Peyer's patch (tissue), 4 donors: ENCODE results near the gene TTC27. TPM values are rescaled to one million over a fixed set of nuclear protein-coding genes. Genes with fewer than 3 reads are reported as not detected.

Experiments used
- DNase-seq, 3 donors: peaks; one replicate each; pipeline ENCODE4 v3.0.0-alpha.2; 2017 to 2019
- H3K27ac ChIP-seq, 4 donors: fragments of 200-600 bp; sonication (generic); one replicate each; pipeline ENCODE4 v1.5.1; 2016 to 2019
- H3K27me3 ChIP-seq, 2 donors: fragments of 200-600 bp; sonication (generic); one replicate each; pipeline ENCODE4 v1.5.1; 2019
- H3K36me3 ChIP-seq, 3 donors: fragments of 200-600 bp; sonication (generic); one replicate each; pipeline ENCODE4 v1.5.1; 2016 to 2019
- H3K4me1 ChIP-seq, 4 donors: fragments of 200-600 bp; sonication (generic); one replicate each; pipeline ENCODE4 v1.5.1; 2016 to 2019
- H3K4me3 ChIP-seq, 4 donors: fragments of 200-600 bp; sonication (generic); 1 replicate in 3 of 4; 2 replicates in 1 of 4; pipeline ENCODE4 v1.5.1; 2016 to 2019; ENCODE audit warnings: mild to moderate bottlenecking in 1 of 4
- H3K9me3 ChIP-seq, 4 donors: fragments of 200-600 bp; sonication (generic); one replicate each; pipeline ENCODE4 v1.5.1; 2016 to 2019; ENCODE audit warnings: mild to moderate bottlenecking in 1 of 4
- CTCF ChIP-seq, 6 experiments: fragments of 450-650 bp in 4 of 6; fragments of 200-600 bp in 2 of 6; sonication (generic) in 1 of 6; IDR thresholded peaks; one replicate each; pipeline ENCODE4 v1.5.1; 2017 to 2019; ENCODE audit warnings: antibody characterized with exemption in 6 of 6, mild to moderate bottlenecking in 3 of 6, moderate library complexity in 1 of 6
- POLR2A ChIP-seq, 2 donors: fragments of 450-650 bp; IDR thresholded peaks; one replicate each; pipeline ENCODE4 v1.5.1; 2017; ENCODE audit warnings: antibody characterized with exemption in 2 of 2, mild to moderate bottlenecking in 2 of 2, moderate library complexity in 2 of 2
- total RNA-seq, 4 donors: library from RNA; depleted of rRNA; stranded (reverse); fragments of >200 nt; gene quantifications; one replicate each; pipeline ENCODE4 v1.1.0, GENCODE V29; 2016

The TTC27 gene
- total RNA-seq, 4 donors from 2014 or later, result 9.5 to 28.6 (median 12.4) TPM

GRCh38 chr2:32783469-32783868, 155.6 kb downstream of the TTC27 start:
- no peaks in the 10 kb centered on the region for H3K9me3 ChIP-seq
- H3K27ac ChIP-seq, result no peak overlapping the region
- H3K4me1 ChIP-seq, result no peaks in the 10 kb centered on the region
- no peak for DNase-seq
- H3K4me3 ChIP-seq, result no peak overlapping the region
- no peaks in the 10 kb centered on the region for H3K27me3 ChIP-seq
- no peaks in the 10 kb centered on the region for H3K36me3 ChIP-seq
- TF ChIP-seq CTCF (IDR thresholded peaks at IDR 0.05) (no peak), POLR2A (IDR thresholded peaks at IDR 0.05) (no peak)

GRCh38 chr2:32783933-32784332, 156.1 kb downstream of the TTC27 start:
- H3K4me3 ChIP-seq, result no peak overlapping the region
- no peaks in the 10 kb centered on the region for H3K4me1 ChIP-seq
- no peaks in the 10 kb centered on the region for H3K27me3 ChIP-seq
- H3K9me3 ChIP-seq, result no peaks in the 10 kb centered on the region
- no peaks in the 10 kb centered on the region for H3K36me3 ChIP-seq
- H3K27ac ChIP-seq, result no peak overlapping the region
- TF ChIP-seq CTCF (IDR thresholded peaks at IDR 0.05) (no peak), POLR2A (IDR thresholded peaks at IDR 0.05) (no peak)
- DNase-seq, result no peak

GRCh38 chr2:32787207-32787606, 159.4 kb downstream of the TTC27 start:
- Histone ChIP-seq H3K9me3 (no peaks in the 10 kb centered on the region), H3K36me3 (no peaks in the 10 kb centered on the region), H3K4me3 (no peak overlapping the region), H3K27me3 (no peaks in the 10 kb centered on the region), H3K4me1 (no peaks in the 10 kb centered on the region), H3K27ac (no peak overlapping the region)
- no peak for DNase-seq
- TF ChIP-seq CTCF (IDR thresholded peaks at IDR 0.05) (no peak), POLR2A (IDR thresholded peaks at IDR 0.05) (no peak)

- no peaks in the 10 kb centered on the region for H3K9me3 ChIP-seq
- H3K36me3 ChIP-seq, result no peaks in the 10 kb centered on the region
- TF ChIP-seq CTCF (IDR thresholded peaks at IDR 0.05), result no peak
- TF ChIP-seq POLR2A (IDR thresholded peaks at IDR 0.05), result no peak
- no peaks in the 10 kb centered on the region for H3K27me3 ChIP-seq
- no peak for DNase-seq
- no peaks in the 10 kb centered on the region for H3K4me1 ChIP-seq
- H3K27ac ChIP-seq, result no peak overlapping the region
- no peak overlapping the region for H3K4me3 ChIP-seq
Observed at GRCh38 chr2:32788114-32788513, 160.3 kb downstream of the TTC27 start.

GRCh38 chr2:32792416-32792815, 164.6 kb downstream of the TTC27 start:
- Histone ChIP-seq H3K4me1 (no peaks in the 10 kb centered on the region), H3K4me3 (no peak overlapping the region), H3K9me3 (no peaks in the 10 kb centered on the region), H3K36me3 (no peaks in the 10 kb centered on the region), H3K27me3 (no peaks in the 10 kb centered on the region), H3K27ac (no peak overlapping the region)
- TF ChIP-seq CTCF (IDR thresholded peaks at IDR 0.05) (no peak), POLR2A (IDR thresholded peaks at IDR 0.05) (no peak)
- no peak for DNase-seq

- DNase-seq, result no peak
- H3K4me3 ChIP-seq, result no peak overlapping the region
- H3K36me3 ChIP-seq, result no peaks in the 10 kb centered on the region
- no peak overlapping the region for H3K27ac ChIP-seq
- no peaks in the 10 kb centered on the region for H3K9me3 ChIP-seq
- H3K4me1 ChIP-seq, result no peaks in the 10 kb centered on the region
- H3K27me3 ChIP-seq, result no peaks in the 10 kb centered on the region
- TF ChIP-seq CTCF (IDR thresholded peaks at IDR 0.05) (no peak), POLR2A (IDR thresholded peaks at IDR 0.05) (no peak)
Observed at GRCh38 chr2:32798829-32799228, 171.0 kb downstream of the TTC27 start.
